H9 (cell line): ENCODE data around the gene JARID2. TPM values are rescaled to one million over a fixed set of nuclear protein-coding genes. Genes with fewer than 3 reads are reported as not detected.

Experiments
- DNase-seq: peaks from one replicate; pipeline ENCODE4 v3.0.0-alpha.2; 2017
- H2AFZ ChIP-seq: one replicate; pipeline ENCODE4 v1.6.1; 2013; ENCODE audit warnings: mild to moderate bottlenecking, low read length, control low read depth, moderate library complexity
- H2AK5ac ChIP-seq: 2 replicates; pipeline ENCODE4 v1.6.1; 2013; ENCODE audit warnings: low read length, control low read depth, mixed read lengths; ENCODE audit not compliant: insufficient read length
- H2BK120ac ChIP-seq: one replicate; pipeline ENCODE4 v1.6.1; 2013; ENCODE audit warnings: low read depth, mild to moderate bottlenecking, low read length, control low read depth, inconsistent platforms; ENCODE audit not compliant: poor library complexity, severe bottlenecking
- H2BK12ac ChIP-seq: 2 replicates; pipeline ENCODE4 v1.6.1; 2013; ENCODE audit warnings: low read length, control low read depth, mixed read lengths, low read depth; ENCODE audit not compliant: insufficient read length
- H2BK15ac ChIP-seq: 2 replicates; pipeline ENCODE4 v1.6.1; 2013; ENCODE audit warnings: low read depth, low read length, control low read depth
- H2BK20ac ChIP-seq: one replicate; pipeline ENCODE4 v1.6.1; 2013; ENCODE audit warnings: low read depth, mild to moderate bottlenecking, low read length, control low read depth, inconsistent platforms; ENCODE audit not compliant: poor library complexity, severe bottlenecking
- H2BK5ac ChIP-seq: 2 replicates; pipeline ENCODE4 v1.6.1; 2013; ENCODE audit warnings: low read length, control low read depth, mixed read lengths; ENCODE audit not compliant: insufficient read length
- H3K14ac ChIP-seq: 2 replicates; pipeline ENCODE4 v1.6.1; 2013; ENCODE audit warnings: low read length, control low read depth; ENCODE audit not compliant: insufficient read depth
- H3K18ac ChIP-seq: 2 replicates; pipeline ENCODE4 v1.6.1; 2013; ENCODE audit warnings: low read depth, mild to moderate bottlenecking, mixed read lengths, low read length, control low read depth; ENCODE audit not compliant: insufficient read length
- H3K23ac ChIP-seq: 2 replicates; pipeline ENCODE4 v1.6.1; 2013; ENCODE audit warnings: low read length, control low read depth, mixed read lengths, low read depth; ENCODE audit not compliant: insufficient read length
- H3K23me2 ChIP-seq: 2 replicates; pipeline ENCODE4 v1.6.1; 2013; ENCODE audit warnings: low read depth, mild to moderate bottlenecking, mixed read lengths, low read length, control low read depth; ENCODE audit not compliant: insufficient read length, poor library complexity, severe bottlenecking
- H3K27ac ChIP-seq: 2 replicates; pipeline ENCODE4 v1.5.1; 2013; ENCODE audit warnings: low read length, control low read depth, mixed read lengths, low read depth; ENCODE audit not compliant: insufficient read length
- H3K27me3 ChIP-seq: 2 replicates; pipeline ENCODE4 v1.6.1; 2013; ENCODE audit warnings: low read length, control low read depth, inconsistent platforms; ENCODE audit not compliant: insufficient read depth
- H3K4ac ChIP-seq: 2 replicates; pipeline ENCODE4 v1.6.1; 2013; ENCODE audit warnings: low read depth, mild to moderate bottlenecking, control low read depth, inconsistent platforms, low read length, moderate library complexity
- H3K4me1 ChIP-seq: 2 replicates; pipeline ENCODE4 v1.6.1; 2013; ENCODE audit warnings: low read length, control low read depth, inconsistent platforms; ENCODE audit not compliant: insufficient read depth
- H3K4me2 ChIP-seq: 2 replicates; pipeline ENCODE4 v1.6.1; 2013; ENCODE audit warnings: low read length, control low read depth, mixed read lengths; ENCODE audit not compliant: insufficient read length, insufficient read depth
- H3K56ac ChIP-seq: 2 replicates; pipeline ENCODE4 v1.6.1; 2013; ENCODE audit warnings: low read depth, mild to moderate bottlenecking, mixed read lengths, low read length, control low read depth; ENCODE audit not compliant: insufficient read length
- H3K79me1 ChIP-seq: 2 replicates; pipeline ENCODE4 v1.6.1; 2013; ENCODE audit warnings: low read depth, mild to moderate bottlenecking, moderate library complexity, low read length, control low read depth, inconsistent platforms; ENCODE audit not compliant: insufficient read depth, poor library complexity, severe bottlenecking
- H3K79me2 ChIP-seq: 2 replicates; pipeline ENCODE4 v1.6.1; 2013; ENCODE audit warnings: low read length, control low read depth, inconsistent platforms; ENCODE audit not compliant: insufficient read depth
- H3K9ac ChIP-seq: 2 replicates; pipeline ENCODE4 v1.6.1; 2013; ENCODE audit warnings: low read length, control low read depth, mixed read lengths; ENCODE audit not compliant: insufficient read length; ENCODE audit errors: extremely low read depth
- H3K9me3 ChIP-seq: one replicate; pipeline ENCODE4 v1.6.1; 2013; ENCODE audit warnings: low read depth, low read length, inconsistent platforms; ENCODE audit not compliant: control insufficient read depth
- H3T11ph ChIP-seq: one replicate; pipeline ENCODE4 v1.6.1; 2013; ENCODE audit warnings: mild to moderate bottlenecking, low read length, control low read depth, inconsistent platforms
- H4K20me1 ChIP-seq: one replicate; pipeline ENCODE4 v1.6.1; 2013; ENCODE audit not compliant: control insufficient read depth, insufficient read length, insufficient read depth
- H4K5ac ChIP-seq: 2 replicates; pipeline ENCODE4 v1.6.1; 2013; ENCODE audit warnings: low read depth, mild to moderate bottlenecking, mixed read lengths, low read length, control low read depth; ENCODE audit not compliant: insufficient read length
- H4K8ac ChIP-seq: replicated peaks from 2 replicates; pipeline ENCODE4 v1.6.1; 2013; ENCODE audit warnings: low read length, control low read depth, mixed read lengths, low read depth; ENCODE audit not compliant: insufficient read length
- H4K91ac ChIP-seq: 2 replicates; pipeline ENCODE4 v1.6.1; 2013; ENCODE audit warnings: low read depth, mild to moderate bottlenecking, moderate library complexity, mixed read lengths, low read length, control low read depth; ENCODE audit not compliant: insufficient read length
- H3K27ac Mint-ChIP-seq, 3 experiments: 2 replicates in 2 of 3; 3 replicates in 1 of 3; pipeline ENCODE4 v1.8.0; 2020 to 2021; ENCODE audit warnings: mixed read lengths in 3 of 3, mild to moderate bottlenecking in 1 of 3, moderate library complexity in 1 of 3
- H3K27me3 Mint-ChIP-seq: 2 replicates; pipeline ENCODE4 v1.8.0; 2021; ENCODE audit warnings: low read depth, mild to moderate bottlenecking, moderate library complexity, mixed read lengths
- H3K36me3 Mint-ChIP-seq, 3 experiments: 2 replicates in 2 of 3; 3 replicates in 1 of 3; pipeline ENCODE4 v1.8.0; 2020 to 2021; ENCODE audit warnings: low read depth in 3 of 3, mixed read lengths in 3 of 3; ENCODE audit not compliant: insufficient read depth in 1 of 3
- H3K4me1 Mint-ChIP-seq, 2 experiments: 2 replicates each; pipeline ENCODE4 v1.8.0; 2020; ENCODE audit warnings: mixed read lengths in 2 of 2
- H3K4me3 Mint-ChIP-seq, 2 experiments: 2 replicates in 1 of 2; 3 replicates in 1 of 2; pipeline ENCODE4 v1.8.0; 2020 to 2021; ENCODE audit warnings: mild to moderate bottlenecking in 2 of 2, mixed read lengths in 2 of 2, moderate library complexity in 1 of 2
- H3K9me3 Mint-ChIP-seq, 2 experiments: 2 replicates in 1 of 2; 3 replicates in 1 of 2; pipeline ENCODE4 v1.8.0; 2020; ENCODE audit warnings: mild to moderate bottlenecking in 2 of 2, mixed read lengths in 2 of 2, moderate library complexity in 1 of 2
- CTCF ChIP-seq: fragments of 200-600 bp; sonication (generic); conservative IDR thresholded peaks from 3 replicates; pipeline ENCODE4 v1.8.0; 2021; ENCODE audit warnings: antibody characterized with exemption, mild to moderate bottlenecking
- WGBS: extraction: QIAGEN DNeasy Blood & Tissue Kit; methylation state at CpG from one replicate; pipeline ENCODE4 v1.1.7; 2013; ENCODE audit warnings: missing lambda C conversion rate, low lambda C conversion rate, mixed read lengths; ENCODE audit not compliant: insufficient read length; ENCODE audit errors: extremely low coverage; 5-methylcytosine and 5-hydroxymethylcytosine counted together
- total RNA-seq: library from RNA; stranded (reverse); gene quantifications from 2 replicates; pipeline ENCODE4 v1.2.1, GENCODE V29; 2021

The JARID2 gene
- total RNA-seq, 1 experiment from 2014 or later: 174 TPM

- H3K79me1 ChIP-seq: no peaks in the 10 kb centered on the region
- no peaks in the 10 kb centered on the region for H3K9me3 ChIP-seq
- peak overlapping the region in 2 of 3 experiments; percentile 7 to 16; a peak in 2 of 7 replicates for H3K27ac Mint-ChIP-seq
- no peak overlapping the region for H2BK5ac ChIP-seq
- no peak overlapping the region for H2BK20ac ChIP-seq
- no peak overlapping the region for H3K4me3 Mint-ChIP-seq
- H3K27me3 ChIP-seq: no peaks in the 10 kb centered on the region
- H4K20me1 ChIP-seq: peaks cover 2% of the 10 kb centered on the region
- H3K9ac ChIP-seq: no peak overlapping the region
- H3K23me2 ChIP-seq: no peaks in the 10 kb centered on the region
- H4K8ac ChIP-seq: no peak overlapping the region
- no peak overlapping the region for H3K18ac ChIP-seq
- no peak overlapping the region for H2BK12ac ChIP-seq
- no peaks in the 10 kb centered on the region for H3K27me3 Mint-ChIP-seq
- no CpG with 5 or more reads among the region's 5 CpGs for WGBS
- DNase-seq: no peak
- H3K23ac ChIP-seq: no peak overlapping the region
- H2BK120ac ChIP-seq: no peak overlapping the region
- no peak overlapping the region for H3K27ac ChIP-seq
- no peak overlapping the region for H2BK15ac ChIP-seq
- no peak overlapping the region for H2AK5ac ChIP-seq
- no peak overlapping the region for H2AFZ ChIP-seq
- peaks cover 19% of the 10 kb centered on the region; the same call in 1 of the 2 replicates for H3K4me1 ChIP-seq
- no peak overlapping the region for H4K5ac ChIP-seq
- no peaks in the 10 kb centered on the region for H3K9me3 Mint-ChIP-seq
- no peak overlapping the region for H3K4me2 ChIP-seq
- no peak overlapping the region for H4K91ac ChIP-seq
- H3K4ac ChIP-seq: no peak overlapping the region
- H3K14ac ChIP-seq: no peak overlapping the region
- H3K36me3 Mint-ChIP-seq: peaks cover 0 to 7% (median 0%) of the 10 kb centered on the region in 3 experiments; a peak in 1 of 7 replicates
- peaks cover 88% of the 10 kb centered on the region for H3K79me2 ChIP-seq
- H3K56ac ChIP-seq: no peak overlapping the region
- no peak overlapping the region for H3T11ph ChIP-seq
- TF ChIP-seq CTCF: no peak
- peaks cover 80 to 84% of the 10 kb centered on the region in 2 experiments for H3K4me1 Mint-ChIP-seq
Measured at GRCh38 chr6:15349379-15349778, 103.5 kb downstream of the JARID2 start.
